GM20000 (cell line): ENCODE measurements around the gene CHCHD3.
A peak's percentile ranks its signal among the peaks of the same experiment; 100 is the strongest.

Source experiments
- DNase-seq: peaks from one replicate; pipeline ENCODE4 v3.0.0; 2012; ENCODE audit warnings: low spot score
- TF ChIP-seq, protein P1 (sequence below): IDR thresholded peaks from 2 replicates; pipeline ENCODE4 v1.5.1; 2012; ENCODE audit warnings: mild to moderate bottlenecking, control low read depth; ENCODE audit errors: extremely low read depth, missing control alignments

The CHCHD3 gene

DNA sequence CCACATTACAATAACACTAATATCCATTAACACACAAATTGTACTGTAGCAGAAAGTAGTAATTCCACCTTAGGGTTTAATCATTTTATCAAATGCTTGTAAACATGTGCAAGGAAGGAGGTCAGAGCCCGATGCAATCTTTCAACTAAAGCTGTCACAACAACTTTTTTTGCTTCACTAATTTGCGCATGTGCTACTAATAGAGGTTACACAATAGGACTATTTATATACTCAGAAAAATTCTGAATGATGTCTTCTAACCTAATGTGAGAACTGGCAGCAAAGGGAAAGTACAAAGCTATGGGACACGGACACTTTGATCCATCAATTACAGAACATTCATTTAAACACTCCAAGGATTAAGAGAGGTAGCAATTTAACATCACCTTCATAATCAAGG is 244.4 kb downstream of the CHCHD3 start:
- TF ChIP-seq, protein P1, sequence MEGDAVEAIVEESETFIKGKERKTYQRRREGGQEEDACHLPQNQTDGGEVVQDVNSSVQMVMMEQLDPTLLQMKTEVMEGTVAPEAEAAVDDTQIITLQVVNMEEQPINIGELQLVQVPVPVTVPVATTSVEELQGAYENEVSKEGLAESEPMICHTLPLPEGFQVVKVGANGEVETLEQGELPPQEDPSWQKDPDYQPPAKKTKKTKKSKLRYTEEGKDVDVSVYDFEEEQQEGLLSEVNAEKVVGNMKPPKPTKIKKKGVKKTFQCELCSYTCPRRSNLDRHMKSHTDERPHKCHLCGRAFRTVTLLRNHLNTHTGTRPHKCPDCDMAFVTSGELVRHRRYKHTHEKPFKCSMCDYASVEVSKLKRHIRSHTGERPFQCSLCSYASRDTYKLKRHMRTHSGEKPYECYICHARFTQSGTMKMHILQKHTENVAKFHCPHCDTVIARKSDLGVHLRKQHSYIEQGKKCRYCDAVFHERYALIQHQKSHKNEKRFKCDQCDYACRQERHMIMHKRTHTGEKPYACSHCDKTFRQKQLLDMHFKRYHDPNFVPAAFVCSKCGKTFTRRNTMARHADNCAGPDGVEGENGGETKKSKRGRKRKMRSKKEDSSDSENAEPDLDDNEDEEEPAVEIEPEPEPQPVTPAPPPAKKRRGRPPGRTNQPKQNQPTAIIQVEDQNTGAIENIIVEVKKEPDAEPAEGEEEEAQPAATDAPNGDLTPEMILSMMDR = no peak
- DNase-seq = no peak

GRCh38 chr7:132836746-132837145 is 245.1 kb downstream of the CHCHD3 start:
- no peak for DNase-seq
- TF ChIP-seq, protein P1 = no peak

DNA sequence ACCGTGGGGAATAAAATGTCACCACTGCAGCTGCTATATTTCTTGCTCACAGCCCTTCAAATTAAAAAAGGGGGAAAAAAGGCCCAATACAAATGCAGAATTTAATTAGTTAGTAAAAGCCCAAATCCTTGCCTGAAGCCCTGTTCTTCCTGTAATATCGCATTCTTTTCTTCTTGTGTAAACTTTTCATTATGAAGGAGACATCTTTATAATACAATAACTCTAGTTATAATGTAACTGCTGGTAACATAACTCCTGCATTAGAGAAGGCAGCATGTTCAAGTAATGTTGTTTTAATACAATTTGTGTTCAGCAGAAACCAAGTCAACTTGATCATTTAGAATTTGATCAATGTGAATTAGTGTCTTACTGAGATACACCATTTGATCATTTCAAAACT is 250.9 kb downstream of the CHCHD3 start:
- TF ChIP-seq, protein P1 = no peak
- no peak for DNase-seq

DNA sequence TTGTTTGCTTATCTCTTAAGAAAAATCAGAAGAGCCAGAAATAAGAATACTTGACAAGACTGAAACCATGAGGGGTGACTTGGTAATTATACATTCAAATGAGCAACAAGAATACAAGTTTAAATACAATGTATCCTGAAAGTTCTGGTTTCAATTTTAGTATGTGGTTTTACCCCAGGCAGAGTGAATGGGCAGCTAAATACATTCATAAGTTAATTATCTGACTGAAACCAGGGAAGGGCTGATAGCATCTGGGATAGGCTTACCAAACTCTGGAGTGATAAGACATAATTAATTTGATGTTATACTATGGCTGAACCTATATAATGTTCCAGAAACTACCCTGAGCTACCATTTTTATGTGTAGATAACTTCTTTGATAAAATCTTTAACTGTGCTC is 253.4 kb downstream of the CHCHD3 start:
- TF ChIP-seq, protein P1 = no peak
- DNase-seq = peak; percentile 5

GRCh38 chr7:132825932-132826835 is 255.7 kb downstream of the CHCHD3 start:
- no peak for DNase-seq
- TF ChIP-seq, protein P1 = no peak

GRCh38 chr7:132825222-132825621 is 256.7 kb downstream of the CHCHD3 start:
- TF ChIP-seq, protein P1 = no peak
- no peak for DNase-seq

GRCh38 chr7:132819648-132820047 is 262.2 kb downstream of the CHCHD3 start:
- DNase-seq = no peak
- TF ChIP-seq, protein P1 = no peak
